Tibial nerve (tissue), 4 donors: ENCODE results near the gene NHSL1. TPM values are rescaled to one million over a fixed set of nuclear protein-coding genes. Genes with fewer than 3 reads are reported as not detected.

ENCODE experiments used
- DNase-seq, 2 donors: peaks; one replicate each; pipeline ENCODE4 v3.0.0-alpha.2; 2019; ENCODE audit warnings: low spot score in 2 of 2
- H3K27ac ChIP-seq, 4 donors: fragments of 200-600 bp; sonication (generic) in 3 of 4; one replicate each; pipeline ENCODE4 v1.5.1; 2017 to 2019; ENCODE audit warnings: mild to moderate bottlenecking in 1 of 4
- H3K27me3 ChIP-seq, 2 donors: fragments of 200-600 bp; sonication (generic) in 1 of 2; one replicate each; pipeline versions ENCODE4 v1.5.1 to v1.6.0; 2017 to 2019
- H3K36me3 ChIP-seq, 3 donors: fragments of 200-600 bp; sonication (generic); one replicate each; pipeline ENCODE4 v1.5.1; 2018 to 2019
- H3K4me1 ChIP-seq, 4 donors: fragments of 200-600 bp; sonication (generic) in 3 of 4; one replicate each; pipeline ENCODE4 v1.5.1; 2017 to 2019
- H3K4me3 ChIP-seq, 4 donors: fragments of 200-600 bp; sonication (generic) in 3 of 4; one replicate each; pipeline ENCODE4 v1.5.1; 2017 to 2019; ENCODE audit warnings: mild to moderate bottlenecking in 1 of 4, moderate library complexity in 1 of 4
- H3K9me3 ChIP-seq, 4 donors: fragments of 200-600 bp; sonication (generic) in 3 of 4; one replicate each; pipeline ENCODE4 v1.5.1; 2017 to 2019
- CTCF ChIP-seq, 5 experiments: fragments of 200-600 bp in 3 of 5; fragments of 450-650 bp in 2 of 5; sonication (generic) in 3 of 5; IDR thresholded peaks; one replicate each; pipeline ENCODE4 v1.5.1; 2016 to 2019; ENCODE audit warnings: antibody characterized with exemption in 5 of 5, mild to moderate bottlenecking in 3 of 5, moderate library complexity in 2 of 5
- EP300 ChIP-seq, 2 donors: sonication (generic); formaldehyde crosslinking; IDR thresholded peaks; one replicate each; pipeline ENCODE4 v1.6.1; 2017; ENCODE audit warnings: antibody characterized with exemption in 2 of 2, mild to moderate bottlenecking in 1 of 2
- POLR2A ChIP-seq, 2 donors: fragments of 450-650 bp; IDR thresholded peaks; one replicate each; pipeline ENCODE4 v1.6.1; 2017; ENCODE audit warnings: antibody characterized with exemption in 2 of 2, mild to moderate bottlenecking in 2 of 2, moderate library complexity in 2 of 2
- WGBS, 2 donors: methylation state at CpG; one replicate each; pipeline ENCODE4 v1.1.5; 2018; 5-methylcytosine and 5-hydroxymethylcytosine counted together
- total RNA-seq, 4 donors: library from RNA; depleted of rRNA; stranded (reverse); fragments of >200 nt; gene quantifications; one replicate each; pipeline ENCODE4 v1.1.0, GENCODE V29; 2016

NHSL1 gene
- total RNA-seq, 4 donors from 2014 or later = 8.6 to 17.3 (median 12.6) TPM

- no peak for TF ChIP-seq EP300 (IDR thresholded peaks at IDR 0.05)
- no peak for TF ChIP-seq CTCF (IDR thresholded peaks at IDR 0.05)
- TF ChIP-seq POLR2A (IDR thresholded peaks at IDR 0.05) = no peak
- no peaks in the 10 kb centered on the region for H3K27me3 ChIP-seq
- 77 to 85% methylated on average over 9 of the region's 9 CpGs for WGBS, 2 donors
- H3K36me3 ChIP-seq = no peaks in the 10 kb centered on the region
- peaks cover 0 to 16% (median 5%) of the 10 kb centered on the region in 4 donors for H3K4me1 ChIP-seq
- DNase-seq = no peak
- H3K27ac ChIP-seq = no peak overlapping the region
- no peaks in the 10 kb centered on the region for H3K9me3 ChIP-seq
- H3K4me3 ChIP-seq = no peak overlapping the region
Measured at GRCh38 chr6:138454981-138455706, 44.1 kb downstream of the NHSL1 start.

- Histone ChIP-seq H3K9me3 (no peaks in the 10 kb centered on the region), H3K4me3 (no peak overlapping the region), H3K27ac (no peak overlapping the region), H3K36me3 (no peaks in the 10 kb centered on the region), H3K4me1 (peaks cover 0 to 14% (median 5%) of the 10 kb centered on the region in 4 donors), H3K27me3 (no peaks in the 10 kb centered on the region)
- DNase-seq = no peak
- 98 to 99% methylated on average over 3 of the region's 3 CpGs for WGBS, 2 donors
- TF ChIP-seq CTCF (IDR thresholded peaks at IDR 0.05) (no peak), EP300 (IDR thresholded peaks at IDR 0.05) (no peak), POLR2A (IDR thresholded peaks at IDR 0.05) (no peak)
Measured at GRCh38 chr6:138451043-138451442, 48.3 kb downstream of the NHSL1 start.

- Histone ChIP-seq H3K9me3 (no peaks in the 10 kb centered on the region), H3K27me3 (no peaks in the 10 kb centered on the region), H3K4me1 (peaks cover 0 to 8% (median 3%) of the 10 kb centered on the region in 4 donors), H3K4me3 (no peak overlapping the region), H3K27ac (no peak overlapping the region), H3K36me3 (no peaks in the 10 kb centered on the region)
- WGBS, 2 donors = 63 to 71% methylated on average over 3 of the region's 3 CpGs
- no peak for TF ChIP-seq EP300 (IDR thresholded peaks at IDR 0.05)
- no peak for TF ChIP-seq POLR2A (IDR thresholded peaks at IDR 0.05)
- no peak for TF ChIP-seq CTCF (IDR thresholded peaks at IDR 0.05)
- no peak for DNase-seq
Measured at GRCh38 chr6:138450445-138450844, 48.8 kb downstream of the NHSL1 start.

- no peaks in the 10 kb centered on the region for H3K9me3 ChIP-seq
- H3K4me3 ChIP-seq = no peak overlapping the region
- no peak for TF ChIP-seq CTCF (IDR thresholded peaks at IDR 0.05)
- no peak for TF ChIP-seq POLR2A (IDR thresholded peaks at IDR 0.05)
- no peak for TF ChIP-seq EP300 (IDR thresholded peaks at IDR 0.05)
- no peak overlapping the region for H3K27ac ChIP-seq
- peaks cover 0 to 3% (median 0%) of the 10 kb centered on the region in 3 donors for H3K36me3 ChIP-seq
- no peaks in the 10 kb centered on the region for H3K27me3 ChIP-seq
- no peak for DNase-seq
- 86% methylated on average over 6 of the region's 6 CpGs for WGBS, 2 donors
- no peaks in the 10 kb centered on the region for H3K4me1 ChIP-seq
Measured at GRCh38 chr6:138446821-138447220, 52.5 kb downstream of the NHSL1 start.

GRCh38 chr6:138443979-138444378 lies 55.3 kb downstream of the NHSL1 start:
- DNase-seq = no peak
- no peak for TF ChIP-seq EP300 (IDR thresholded peaks at IDR 0.05)
- TF ChIP-seq POLR2A (IDR thresholded peaks at IDR 0.05) = no peak
- TF ChIP-seq CTCF (IDR thresholded peaks at IDR 0.05) = no peak
- Histone ChIP-seq H3K36me3 (peaks cover 0 to 6% (median 0%) of the 10 kb centered on the region in 3 donors), H3K9me3 (no peaks in the 10 kb centered on the region), H3K27ac (no peak overlapping the region), H3K27me3 (no peaks in the 10 kb centered on the region), H3K4me3 (no peak overlapping the region), H3K4me1 (no peaks in the 10 kb centered on the region)
